GM21528 (cell line): ENCODE results near the gene KCNIP4.
"Not testable (repeated sequence)": the region's sequence is repeated elsewhere in the genome, so short reads cannot be mapped to it uniquely, and the experiment has no call there.

Experiments used
- ATAC-seq: cut with Tn5 transposase; IDR thresholded peaks from one replicate; pipeline ENCODE4 v1.9.1; 2021; ENCODE audit warnings: mild to moderate bottlenecking, moderate library complexity; ENCODE audit not compliant: unreplicated experiment, low FRiP score

The KCNIP4 gene

GRCh38 chr4:21948347-21949072, at the start of gene KCNIP4:
TSS of gene KCNIP4 (minus strand) at chr4:21948772.
- no peak for ATAC-seq

GRCh38 chr4:21996618-21997017, 48.0 kb upstream of the KCNIP4 start:
- not testable (repeated sequence) for ATAC-seq

- ATAC-seq = no peak
These were observed 43.8 kb upstream of the KCNIP4 start for GRCh38 chr4:21992330-21992729.

- no peak for ATAC-seq
These were observed 43.0 kb upstream of the KCNIP4 start for GRCh38 chr4:21991562-21991961.

- ATAC-seq = no peak
These were observed 42.5 kb upstream of the KCNIP4 start for GRCh38 chr4:21991050-21991449.

GRCh38 chr4:21989351-21989750, 40.8 kb upstream of the KCNIP4 start:
- no peak for ATAC-seq

GRCh38 chr4:21986307-21986706, 37.7 kb upstream of the KCNIP4 start:
- no peak for ATAC-seq

GRCh38 chr4:21982087-21982486, 33.5 kb upstream of the KCNIP4 start:
- no peak for ATAC-seq

- ATAC-seq = no peak
These were observed 30.6 kb upstream of the KCNIP4 start for GRCh38 chr4:21979196-21979595.

GRCh38 chr4:21976166-21976565, 27.6 kb upstream of the KCNIP4 start:
- ATAC-seq = no peak

GRCh38 chr4:21973850-21974249, 25.3 kb upstream of the KCNIP4 start:
- no peak for ATAC-seq

- ATAC-seq = no peak
These were observed 16.3 kb upstream of the KCNIP4 start for GRCh38 chr4:21964762-21965319.

GRCh38 chr4:21962691-21963090, 14.1 kb upstream of the KCNIP4 start:
- ATAC-seq = no peak

GRCh38 chr4:21960793-21961192, 12.2 kb upstream of the KCNIP4 start:
- no peak for ATAC-seq

GRCh38 chr4:21954916-21955315, 6.3 kb upstream of the KCNIP4 start:
- ATAC-seq = no peak

GRCh38 chr4:21953653-21954052, 5.1 kb upstream of the KCNIP4 start:
- ATAC-seq = no peak

- no peak for ATAC-seq
These were observed 4.0 kb upstream of the KCNIP4 start for GRCh38 chr4:21952549-21952948.

GRCh38 chr4:21949073-21949457, 493 bp upstream of the KCNIP4 start:
- no peak for ATAC-seq

- ATAC-seq = no peak
These were observed 703 bp downstream of the KCNIP4 start for GRCh38 chr4:21947791-21948346.

GRCh38 chr4:21946858-21947257, 1.7 kb downstream of the KCNIP4 start:
- ATAC-seq = no peak

GRCh38 chr4:21921526-21922180, 26.9 kb downstream of the KCNIP4 start:
- no peak for ATAC-seq

- ATAC-seq = no peak
These were observed 32.8 kb downstream of the KCNIP4 start for GRCh38 chr4:21915761-21916160.
